ENCODE results near the gene KLRD1. TPM values are rescaled to one million over a fixed set of nuclear protein-coding genes. Genes with fewer than 3 reads are reported as not detected.

Gene KLRD1
- total RNA-seq, 4 donors from 2014 or later: 1.1 to 3.8 (median 2.5) TPM

- Histone ChIP-seq H3K4me3 (replicated peaks in 1 of 3) (no peak overlapping the region), H3K36me3 (no peaks in the 10 kb centered on the region), H3K9me3 (no peaks in the 10 kb centered on the region), H3K27me3 (no peaks in the 10 kb centered on the region), H3K4me1 (peaks cover 15 to 18% of the 10 kb centered on the region in 2 donors), H3K27ac (no peak overlapping the region)
- no peak for TF ChIP-seq POLR2A (IDR thresholded peaks at IDR 0.05)
- TF ChIP-seq CTCF (IDR thresholded peaks at IDR 0.05): no peak
- 69 to 72% methylated on average over 4 of the region's 4 CpGs for WGBS, 2 donors
- intact Hi-C loops (cut with DNase I): no loop called here
- DNase-seq: no peak
Observed at GRCh38 chr12:10361622-10362021, 54.0 kb downstream of the KLRD1 start.

GRCh38 chr12:10362325-10362724, 54.7 kb downstream of the KLRD1 start:
- WGBS, 2 donors: 74 to 87% methylated on average over 3 of the region's 3 CpGs
- no peaks in the 10 kb centered on the region for H3K27me3 ChIP-seq
- no peaks in the 10 kb centered on the region for H3K36me3 ChIP-seq
- H3K4me1 ChIP-seq: peaks cover 18 to 20% of the 10 kb centered on the region in 2 donors
- DNase-seq: no peak
- no peak overlapping the region for H3K4me3 ChIP-seq (replicated peaks in 1 of 3)
- H3K9me3 ChIP-seq: no peaks in the 10 kb centered on the region
- intact Hi-C loops (cut with DNase I): no loop called here
- TF ChIP-seq POLR2A (IDR thresholded peaks at IDR 0.05): no peak
- no peak for TF ChIP-seq CTCF (IDR thresholded peaks at IDR 0.05)
- H3K27ac ChIP-seq: no peak overlapping the region

- WGBS, 2 donors: 72 to 76% methylated on average over 9 of the region's 9 CpGs
- no peak for TF ChIP-seq POLR2A (IDR thresholded peaks at IDR 0.05)
- TF ChIP-seq CTCF (IDR thresholded peaks at IDR 0.05): no peak
- H3K4me1 ChIP-seq: peaks cover 18 to 20% of the 10 kb centered on the region in 2 donors
Observed at GRCh38 chr12:10362828-10363657, 55.4 kb downstream of the KLRD1 start.

GRCh38 chr12:10363658-10363913, 55.9 kb downstream of the KLRD1 start:
- H3K9me3 ChIP-seq: no peaks in the 10 kb centered on the region
- no peaks in the 10 kb centered on the region for H3K36me3 ChIP-seq
- H3K27ac ChIP-seq: peak overlapping the region in 2 of 3 donors; percentile 94 to 99
- H3K4me3 ChIP-seq (replicated peaks in 1 of 3): no peak overlapping the region
- TF ChIP-seq CTCF (IDR thresholded peaks at IDR 0.05): no peak
- no peaks in the 10 kb centered on the region for H3K27me3 ChIP-seq
- intact Hi-C loops (cut with DNase I): no loop called here
- no peak for DNase-seq
- H3K4me1 ChIP-seq: peaks cover 18 to 20% of the 10 kb centered on the region in 2 donors
- WGBS, 2 donors: 78 to 87% methylated on average over 5 of the region's 5 CpGs

More at GRCh38 chr12:10362828-10363657, 55.4 kb downstream of the KLRD1 start:
- no peak for DNase-seq
- intact Hi-C loops (cut with DNase I): no loop called here
- no peak overlapping the region for H3K4me3 ChIP-seq (replicated peaks in 1 of 3)
- H3K27me3 ChIP-seq: no peaks in the 10 kb centered on the region
- no peaks in the 10 kb centered on the region for H3K36me3 ChIP-seq
- no peaks in the 10 kb centered on the region for H3K9me3 ChIP-seq
- peak overlapping the region in 1 of 3 donors; percentile 18 for H3K27ac ChIP-seq
